Lower leg skin (tissue), 4 donors: Measurements from ENCODE around the gene MSANTD2. TPM values are rescaled to one million over a fixed set of nuclear protein-coding genes. Genes with fewer than 3 reads are reported as not detected.

Source experiments
- DNase-seq, 2 donors: peaks; one replicate each; pipeline ENCODE4 v3.0.0-alpha.2; 2019; ENCODE audit warnings: low spot score in 2 of 2
- H3K4me3 ChIP-seq: fragments of 200-600 bp; sonication (generic); 2 replicates; pipeline ENCODE4 v1.5.1; 2017; ENCODE audit warnings: mild to moderate bottlenecking, low read depth; ENCODE audit not compliant: poor library complexity, severe bottlenecking
- CTCF ChIP-seq, 3 donors: fragments of 450-650 bp; IDR thresholded peaks; one replicate each; pipeline ENCODE4 v1.5.1; 2016; ENCODE audit warnings: antibody characterized with exemption in 3 of 3, mild to moderate bottlenecking in 3 of 3, moderate library complexity in 2 of 3
- POLR2A ChIP-seq, 2 donors: fragments of 450-650 bp; IDR thresholded peaks; one replicate each; pipeline ENCODE4 v1.6.1; 2016 to 2017; ENCODE audit warnings: antibody characterized with exemption in 2 of 2, mild to moderate bottlenecking in 1 of 2, moderate library complexity in 1 of 2
- WGBS, 2 donors: methylation state at CpG; one replicate each; pipeline ENCODE4 v1.1.5; 2018; 5-methylcytosine and 5-hydroxymethylcytosine counted together
- intact Hi-C: fragments of 100-400 bp; cut with DNase I; formaldehyde crosslinking; loops from one replicate; pipeline ENCODE4 v1.15.0; 2023; ENCODE audit warnings: low total_unique reads
- total RNA-seq, 4 donors: library from RNA; depleted of rRNA; stranded (reverse); fragments of >200 nt; gene quantifications; one replicate each; pipeline ENCODE4 v1.1.0, GENCODE V29; 2016

Gene MSANTD2
- total RNA-seq, 4 donors from 2014 or later, result 11.5 to 21.2 (median 15.2) TPM

GRCh38 chr11:124841840-124842239, 41.6 kb upstream of the MSANTD2 start:
- TF ChIP-seq CTCF (IDR thresholded peaks at IDR 0.05) (no peak), POLR2A (IDR thresholded peaks at IDR 0.05) (no peak)
- intact Hi-C loops, result no loop called here
- DNase-seq, result no peak

GRCh38 chr11:124841201-124841600, 41.0 kb upstream of the MSANTD2 start:
- no peak overlapping the region for H3K4me3 ChIP-seq
- intact Hi-C loops, result no loop called here
- DNase-seq, result no peak
- no peak for TF ChIP-seq CTCF (IDR thresholded peaks at IDR 0.05)
- WGBS, 2 donors, result 41 to 45% methylated on average over 3 of the region's 3 CpGs

More at GRCh38 chr11:124841840-124842239, 41.6 kb upstream of the MSANTD2 start:
- H3K4me3 ChIP-seq, result no peak overlapping the region
- WGBS, 2 donors, result 40 to 47% methylated on average over 2 of the region's 2 CpGs

- DNase-seq, result no peak
- no peak overlapping the region for H3K4me3 ChIP-seq
- intact Hi-C loops, result no loop called here
- WGBS, 2 donors, result 70 to 72% methylated on average over 1 of the region's 1 CpG
- TF ChIP-seq POLR2A (IDR thresholded peaks at IDR 0.05) (no peak), CTCF (IDR thresholded peaks at IDR 0.05) (no peak)
Observed at GRCh38 chr11:124840666-124841065, 40.5 kb upstream of the MSANTD2 start.

- no peak for DNase-seq
- WGBS, 2 donors, result 13 to 14% methylated on average over 20 of the region's 20 CpGs
Observed at GRCh38 chr11:124839972-124840621, 39.9 kb upstream of the MSANTD2 start.

GRCh38 chr11:124839128-124839971, 39.1 kb upstream of the MSANTD2 start:
- TF ChIP-seq POLR2A (IDR thresholded peaks at IDR 0.05) (no peak), CTCF (IDR thresholded peaks at IDR 0.05) (no peak)
- H3K4me3 ChIP-seq, result no peak overlapping the region
- DNase-seq, result no peak
- WGBS, 2 donors, result 2% methylated on average over 52 to 75 of the region's 87 CpGs
- intact Hi-C loops, result loop anchor here (10.0 kb wide), 1 partner anchor 175 kb away; no protein-coding TSS in a partner anchor

More at GRCh38 chr11:124839972-124840621, 39.9 kb upstream of the MSANTD2 start:
- H3K4me3 ChIP-seq, result no peak overlapping the region
- intact Hi-C loops, result loop anchor here (10.0 kb wide), 1 partner anchor 175 kb away; no protein-coding TSS in a partner anchor
- no peak for TF ChIP-seq POLR2A (IDR thresholded peaks at IDR 0.05)
- no peak for TF ChIP-seq CTCF (IDR thresholded peaks at IDR 0.05)
